CD14-positive monocyte (primary cell): Measurements from ENCODE around the gene CCNJL. TPM values are rescaled to one million over a fixed set of nuclear protein-coding genes. Genes with fewer than 3 reads are reported as not detected.

Experiments
- DNase-seq, 3 donors: peaks; one replicate each; pipeline ENCODE4 v3.0.0-alpha.2; 2011 to 2022
- H2AFZ ChIP-seq: 2 replicates; pipeline ENCODE4 v1.6.0; 2012; ENCODE audit warnings: mild to moderate bottlenecking, low read depth, low read length, inconsistent platforms; ENCODE audit not compliant: insufficient read depth, poor library complexity, severe bottlenecking
- H3K27ac ChIP-seq, 2 donors: 1 replicate in 1 of 2; 2 replicates in 1 of 2; pipeline ENCODE4 v1.5.1; 2012 to 2013; ENCODE audit warnings: low read length in 2 of 2, control low read depth in 1 of 2, inconsistent platforms in 1 of 2, low read depth in 1 of 2, mild to moderate bottlenecking in 1 of 2
- H3K27me3 ChIP-seq, 2 donors: one replicate each; pipeline versions ENCODE4 v1.6.0 to v1.6.1; 2011 to 2013; ENCODE audit warnings: low read length in 2 of 2; ENCODE audit not compliant: control insufficient read depth in 2 of 2, insufficient read depth in 2 of 2
- H3K36me3 ChIP-seq, 2 donors: replicated peaks in 1 of 2; 1 replicate in 1 of 2; 2 replicates in 1 of 2; pipeline versions ENCODE4 v1.5.1 to v1.6.1; 2012 to 2013; ENCODE audit warnings: low read length in 2 of 2, control low read depth in 1 of 2, inconsistent platforms in 1 of 2, mild to moderate bottlenecking in 1 of 2; ENCODE audit not compliant: insufficient read depth in 2 of 2, control insufficient read depth in 1 of 2
- H3K4me1 ChIP-seq, 2 donors: 1 replicate in 1 of 2; 2 replicates in 1 of 2; pipeline versions ENCODE4 v1.5.1 to v1.6.1; 2012 to 2013; ENCODE audit warnings: low read length in 2 of 2, control low read depth in 1 of 2, inconsistent platforms in 1 of 2, mild to moderate bottlenecking in 1 of 2, moderate library complexity in 1 of 2; ENCODE audit not compliant: insufficient read depth in 2 of 2, control insufficient read depth in 1 of 2
- H3K4me2 ChIP-seq: replicated peaks from 2 replicates; pipeline ENCODE3; 2012; ENCODE audit warnings: low read length, moderate library complexity, mild to moderate bottlenecking; ENCODE audit not compliant: poor library complexity, severe bottlenecking; ENCODE audit errors: extremely low read depth
- H3K4me3 ChIP-seq, 3 experiments: fragments of 200-600 bp in 1 of 3; sonication (generic) in 1 of 3; replicated peaks in 1 of 3; 1 replicate in 2 of 3; 2 replicates in 1 of 3; pipeline ENCODE4 v1.5.1; 2011 to 2013; ENCODE audit warnings: low read length in 3 of 3, mild to moderate bottlenecking in 3 of 3, control low read depth in 2 of 3, low read depth in 2 of 3, inconsistent platforms in 1 of 3, moderate library complexity in 1 of 3
- H3K79me2 ChIP-seq: 2 replicates; pipeline ENCODE4 v1.6.0; 2012; ENCODE audit warnings: mild to moderate bottlenecking, control low read depth, inconsistent platforms, low read length, moderate library complexity; ENCODE audit not compliant: insufficient read depth
- H3K9ac ChIP-seq: 2 replicates; pipeline ENCODE4 v1.6.0; 2017; ENCODE audit warnings: low read length, mild to moderate bottlenecking; ENCODE audit not compliant: insufficient read depth, poor library complexity, severe bottlenecking
- H3K9me3 ChIP-seq, 2 donors: replicated peaks in 1 of 2; 1 replicate in 1 of 2; 2 replicates in 1 of 2; pipeline versions ENCODE4 v1.5.1 to v1.6.1; 2012 to 2013; ENCODE audit warnings: low read length in 2 of 2, control low read depth in 1 of 2; ENCODE audit not compliant: control insufficient read depth in 1 of 2, insufficient read depth in 1 of 2
- H4K20me1 ChIP-seq: 2 replicates; pipeline ENCODE4 v1.6.0; 2012; ENCODE audit warnings: mild to moderate bottlenecking, low read length, control low read depth, moderate library complexity; ENCODE audit not compliant: insufficient read depth
- H3K27ac Mint-ChIP-seq, 7 donors: one replicate each; pipeline ENCODE4 v1.8.0; 2020; ENCODE audit warnings: mild to moderate bottlenecking in 7 of 7, mixed read lengths in 7 of 7, moderate library complexity in 6 of 7, inconsistent platforms in 2 of 7
- H3K27me3 Mint-ChIP-seq, 3 donors: one replicate each; pipeline ENCODE4 v1.8.0; 2021 to 2022; ENCODE audit warnings: low read depth in 3 of 3, mild to moderate bottlenecking in 3 of 3, mixed read lengths in 3 of 3, moderate library complexity in 3 of 3, inconsistent platforms in 1 of 3
- H3K36me3 Mint-ChIP-seq, 2 donors: one replicate each; pipeline ENCODE4 v1.8.0; 2020; ENCODE audit warnings: mixed read lengths in 2 of 2, inconsistent platforms in 1 of 2, mild to moderate bottlenecking in 1 of 2
- H3K4me1 Mint-ChIP-seq: one replicate; pipeline ENCODE4 v1.8.0; 2020; ENCODE audit warnings: mild to moderate bottlenecking, mixed read lengths
- H3K4me3 Mint-ChIP-seq, 2 donors: one replicate each; pipeline ENCODE4 v1.8.0; 2020; ENCODE audit warnings: mild to moderate bottlenecking in 2 of 2, mixed read lengths in 2 of 2, moderate library complexity in 1 of 2
- H3K9me3 Mint-ChIP-seq, 7 donors: one replicate each; pipeline ENCODE4 v1.8.0; 2020 to 2022; ENCODE audit warnings: mixed read lengths in 7 of 7, mild to moderate bottlenecking in 6 of 7, moderate library complexity in 6 of 7, inconsistent platforms in 2 of 7
- CTCF ChIP-seq: fragments of 200-600 bp; IDR thresholded peaks from one replicate; pipeline ENCODE4 v1.8.0; 2022; ENCODE audit warnings: antibody characterized with exemption, mild to moderate bottlenecking
- WGBS: methylation state at CpG from one replicate; pipeline ENCODE4 v1.1.5; 2013; ENCODE audit warnings: missing lambda C conversion rate; ENCODE audit not compliant: insufficient coverage; 5-methylcytosine and 5-hydroxymethylcytosine counted together
- intact Hi-C, 2 donors: fragments of 100-400 bp; cut with micrococcal nuclease; formaldehyde crosslinking; loops; one replicate each; pipeline versions ENCODE4 v1.15.0 to v1.15.1; 2023
- polyA plus RNA-seq, 3 donors: library from polyadenylated mRNA; depleted of rRNA in 1 of 3; unstranded in 2 of 3; stranded (reverse) in 1 of 3; fragments of 300-500 nt in 2 of 3; fragments of >200 nt in 1 of 3; fragmentation: Illumina TruSeq in 2 of 3; gene quantifications; 1 replicate in 2 of 3; 2 replicates in 1 of 3; pipeline ENCODE4 v1.2.3, GENCODE V29; 2012 to 2021

The CCNJL gene
- polyA plus RNA-seq, 3 donors: 0.03 TPM; not detected in 2

- Histone ChIP-seq H3K36me3 (no peaks in the 10 kb centered on the region), H3K9ac (no peak overlapping the region), H3K79me2 (no peaks in the 10 kb centered on the region), H3K4me1 (peaks cover 15 to 16% of the 10 kb centered on the region in 2 donors), H3K4me2 (no peak overlapping the region), H3K4me3 (no peak overlapping the region), H3K27me3 (peaks cover 47 to 66% of the 10 kb centered on the region in 2 donors), H3K9me3 (peaks cover 0 to 16% of the 10 kb centered on the region in 2 donors), H2AFZ (no peak overlapping the region), H4K20me1 (no peaks in the 10 kb centered on the region), H3K27ac (no peak overlapping the region)
- peaks cover 0 to 11% (median 5%) of the 10 kb centered on the region in 7 donors for H3K9me3 Mint-ChIP-seq
- no peak for DNase-seq
- 86% methylated on average over 4 of the region's 4 CpGs for WGBS
- H3K4me3 Mint-ChIP-seq: peak overlapping the region in 1 of 2 donors; percentile 72
- peaks cover 66 to 83% (median 74%) of the 10 kb centered on the region in 3 donors for H3K27me3 Mint-ChIP-seq
- H3K27ac Mint-ChIP-seq: no peak overlapping the region
- H3K4me1 Mint-ChIP-seq: peaks cover 12% of the 10 kb centered on the region
- intact Hi-C loops: no loop called here
- no peak for TF ChIP-seq CTCF
- H3K36me3 Mint-ChIP-seq: peaks cover 4 to 13% of the 10 kb centered on the region in 2 donors
Measured at GRCh38 chr5:160310140-160310539, 2.2 kb downstream of the CCNJL start.

- H3K36me3 Mint-ChIP-seq: peaks cover 0 to 2% of the 10 kb centered on the region in 2 donors
- H3K36me3 ChIP-seq: no peaks in the 10 kb centered on the region
- H3K27me3 Mint-ChIP-seq: peaks cover 42 to 62% (median 54%) of the 10 kb centered on the region in 3 donors
- peaks cover 4% of the 10 kb centered on the region for H3K4me1 Mint-ChIP-seq
- no peak for TF ChIP-seq CTCF
- peaks cover 3 to 4% of the 10 kb centered on the region in 2 donors for H3K4me1 ChIP-seq
- H3K79me2 ChIP-seq: no peaks in the 10 kb centered on the region
- no peak overlapping the region for H2AFZ ChIP-seq
- DNase-seq: no peak
- H3K9me3 ChIP-seq: peaks cover 0 to 10% of the 10 kb centered on the region in 2 donors
- no peak overlapping the region for H3K27ac ChIP-seq
- peaks cover 0 to 4% (median 0%) of the 10 kb centered on the region in 7 donors for H3K9me3 Mint-ChIP-seq
- H3K27me3 ChIP-seq: peaks cover 29 to 37% of the 10 kb centered on the region in 2 donors
- intact Hi-C loops: no loop called here
- H4K20me1 ChIP-seq: no peaks in the 10 kb centered on the region
- H3K27ac Mint-ChIP-seq: no peak overlapping the region
- no peak overlapping the region for H3K4me3 ChIP-seq
- WGBS: 95% methylated on average over 4 of the region's 4 CpGs
- H3K4me2 ChIP-seq: no peak overlapping the region
- no peak overlapping the region for H3K9ac ChIP-seq
- no peak overlapping the region for H3K4me3 Mint-ChIP-seq
Measured at GRCh38 chr5:160306696-160307095, 5.7 kb downstream of the CCNJL start.
